NCI-H2196 treated with DMSO at 0.1 percent for 48 hours (cell line): ENCODE results near the gene ERC1.

ENCODE experiments used
- DNase-seq: peaks from one replicate; lab custom pipeline; 2025; ENCODE audit not compliant: unreplicated experiment; lab: John Stamatoyannopoulos, UW

Gene ERC1

GRCh38 chr12:1375323-1375722, 384.3 kb downstream of the ERC1 start:
- no peak for DNase-seq

GRCh38 chr12:1377117-1377516, 386.1 kb downstream of the ERC1 start:
- no peak for DNase-seq

- DNase-seq = no peak
These were observed 386.7 kb downstream of the ERC1 start for GRCh38 chr12:1377681-1378080.

- no peak for DNase-seq
These were observed 389.3 kb downstream of the ERC1 start for GRCh38 chr12:1380171-1380851.

GRCh38 chr12:1382151-1382550, 391.1 kb downstream of the ERC1 start:
- no peak for DNase-seq

- no peak for DNase-seq
These were observed 391.8 kb downstream of the ERC1 start for GRCh38 chr12:1382826-1383225.

- DNase-seq = no peak
These were observed 392.7 kb downstream of the ERC1 start for GRCh38 chr12:1383758-1384157.

- no peak for DNase-seq
These were observed 393.9 kb downstream of the ERC1 start for GRCh38 chr12:1384910-1385309.

GRCh38 chr12:1391722-1392121, 400.7 kb downstream of the ERC1 start:
- DNase-seq = no peak

GRCh38 chr12:1395421-1395955, 404.5 kb downstream of the ERC1 start:
- DNase-seq = no peak

GRCh38 chr12:1398673-1399072, 407.6 kb downstream of the ERC1 start:
- DNase-seq = no peak

GRCh38 chr12:1401891-1402290, 410.9 kb downstream of the ERC1 start:
- no peak for DNase-seq

GRCh38 chr12:1403417-1403816, 412.4 kb downstream of the ERC1 start:
- no peak for DNase-seq

- DNase-seq = no peak
These were observed 414.6 kb downstream of the ERC1 start for GRCh38 chr12:1405619-1406018.

GRCh38 chr12:1410794-1411193, 419.8 kb downstream of the ERC1 start:
- no peak for DNase-seq

- no peak for DNase-seq
These were observed 422.9 kb downstream of the ERC1 start for GRCh38 chr12:1413930-1414329.

- DNase-seq = no peak
These were observed 427.1 kb downstream of the ERC1 start for GRCh38 chr12:1418144-1418543.

- DNase-seq = no peak
These were observed 428.9 kb downstream of the ERC1 start for GRCh38 chr12:1419849-1420371.

- no peak for DNase-seq
These were observed 430.2 kb downstream of the ERC1 start for GRCh38 chr12:1421091-1421846.

GRCh38 chr12:1422604-1423315, 431.7 kb downstream of the ERC1 start:
- no peak for DNase-seq

- DNase-seq = no peak
These were observed 433.8 kb downstream of the ERC1 start for GRCh38 chr12:1424674-1425395.
